GM23338 (cell line): ENCODE data around the gene ZSWIM5. TPM values are rescaled to one million over a fixed set of nuclear protein-coding genes. Genes with fewer than 3 reads are reported as not detected.
"Not testable (repeated sequence)": the region's sequence is repeated elsewhere in the genome, so short reads cannot be mapped to it uniquely, and the experiment has no call there.

Experiments used
- ATAC-seq: fragments of 200-7000 bp; cut with Tn5 transposase; 3 replicates; pipeline ENCODE4 v1.9.1; 2020
- DNase-seq: peaks from one replicate; pipeline ENCODE4 v3.0.0-alpha.2; 2015; ENCODE audit warnings: low spot score
- H2AFZ ChIP-seq: fragments of 200-600 bp; sonication (generic); 2 replicates; pipeline ENCODE4 v1.8.0; 2016; ENCODE audit warnings: antibody characterized with exemption, mild to moderate bottlenecking, moderate library complexity
- H3F3A ChIP-seq: fragments of 200-600 bp; sonication (generic); replicated peaks from 2 replicates; pipeline ENCODE4 v1.8.0; 2017; ENCODE audit warnings: antibody characterized with exemption, mixed run types, low read depth
- H3K27ac ChIP-seq: fragments of 200-600 bp; sonication (generic); 2 replicates; pipeline ENCODE4 v1.6.1; 2016; ENCODE audit warnings: low read depth
- H3K27me3 ChIP-seq: fragments of 200-600 bp; sonication (generic); 2 replicates; pipeline ENCODE4 v1.8.0; 2016; ENCODE audit warnings: mild to moderate bottlenecking, mixed run types, moderate library complexity; ENCODE audit not compliant: insufficient read depth
- H3K36me3 ChIP-seq: fragments of 200-600 bp; sonication (generic); 2 replicates; pipeline ENCODE4 v1.8.0; 2016; ENCODE audit warnings: mild to moderate bottlenecking; ENCODE audit not compliant: insufficient read depth
- H3K4me1 ChIP-seq: fragments of 200-600 bp; sonication (generic); 2 replicates; pipeline ENCODE4 v1.8.0; 2016; ENCODE audit warnings: mild to moderate bottlenecking, moderate library complexity; ENCODE audit not compliant: insufficient read depth
- H3K4me2 ChIP-seq: fragments of 200-600 bp; sonication (generic); 2 replicates; pipeline ENCODE4 v1.7.1; 2017; ENCODE audit warnings: mixed run types
- H3K4me3 ChIP-seq: fragments of 200-600 bp; sonication (generic); 2 replicates; pipeline ENCODE4 v1.6.1; 2016; ENCODE audit warnings: mixed run types
- H3K79me2 ChIP-seq: fragments of 200-600 bp; sonication (generic); replicated peaks from 2 replicates; pipeline ENCODE4 v1.8.0; 2017; ENCODE audit warnings: mild to moderate bottlenecking; ENCODE audit not compliant: insufficient read depth
- H3K9me2 ChIP-seq: fragments of 200-600 bp; sonication (generic); 2 replicates; pipeline ENCODE4 v1.8.0; 2017; ENCODE audit not compliant: insufficient read depth
- H4K20me1 ChIP-seq: fragments of 200-600 bp; sonication (generic); replicated peaks from 2 replicates; pipeline ENCODE4 v1.8.0; 2017; ENCODE audit warnings: mild to moderate bottlenecking; ENCODE audit not compliant: insufficient read depth
- H3K27ac Mint-ChIP-seq: 2 replicates; pipeline ENCODE4 v1.8.0; 2020; ENCODE audit warnings: inconsistent platforms, mild to moderate bottlenecking, moderate library complexity, mixed read lengths
- H3K27me3 Mint-ChIP-seq: 3 replicates; pipeline ENCODE4 v1.8.0; 2022; ENCODE audit warnings: low read depth, mild to moderate bottlenecking, moderate library complexity, mixed read lengths, inconsistent platforms; ENCODE audit not compliant: insufficient read depth, poor library complexity
- H3K36me3 Mint-ChIP-seq: 3 replicates; pipeline ENCODE4 v1.8.0; 2021; ENCODE audit warnings: low read depth, mild to moderate bottlenecking, inconsistent platforms, moderate library complexity, mixed read lengths
- H3K4me1 Mint-ChIP-seq: 3 replicates; pipeline ENCODE4 v1.8.0; 2020; ENCODE audit warnings: mild to moderate bottlenecking, inconsistent platforms, mixed read lengths
- H3K4me3 Mint-ChIP-seq: 3 replicates; pipeline ENCODE4 v1.8.0; 2021; ENCODE audit warnings: moderate library complexity, mild to moderate bottlenecking, inconsistent platforms, mixed read lengths
- H3K9me3 Mint-ChIP-seq: 3 replicates; pipeline ENCODE4 v1.8.0; 2020; ENCODE audit warnings: moderate library complexity, mild to moderate bottlenecking, inconsistent platforms, mixed read lengths
- CREB1 ChIP-seq: fragments of 250-450 bp; sonication (Bioruptor Pico); IDR thresholded peaks from 2 replicates; pipeline ENCODE4 v1.5.0; 2020; ENCODE audit warnings: low read depth, mild to moderate bottlenecking, moderate library complexity
- CTCF ChIP-seq, 2 experiments: fragments of 200-600 bp in 1 of 2; sonication (generic) in 1 of 2; conservative IDR thresholded peaks; 2 replicates each; pipeline versions ENCODE4 v1.5.1 to v1.6.1; 2016 to 2017; ENCODE audit warnings: antibody characterized with exemption in 2 of 2, low read depth in 2 of 2, mild to moderate bottlenecking in 2 of 2, moderate library complexity in 1 of 2
- ETS1 ChIP-seq: IDR thresholded peaks from 2 replicates; pipeline ENCODE4 v1.6.1; 2016; ENCODE audit warnings: antibody characterized with exemption
- JUNB ChIP-seq: IDR thresholded peaks from one replicate; pipeline ENCODE4 v1.6.1; 2016; ENCODE audit warnings: antibody characterized with exemption; ENCODE audit not compliant: unreplicated experiment
- REST ChIP-seq: IDR thresholded peaks from one replicate; pipeline ENCODE4 v1.6.1; 2018; ENCODE audit warnings: antibody characterized with exemption; ENCODE audit not compliant: unreplicated experiment
- STAT1 ChIP-seq: IDR thresholded peaks from one replicate; pipeline ENCODE4 v1.6.1; 2016; ENCODE audit warnings: antibody characterized with exemption; ENCODE audit not compliant: unreplicated experiment
- ZNF331 ChIP-seq: fragments of 250-450 bp; sonication (Bioruptor Pico); IDR thresholded peaks from 2 replicates; pipeline ENCODE4 v1.5.0; 2020; ENCODE audit warnings: low read depth, mild to moderate bottlenecking, moderate library complexity
- polyA plus RNA-seq: library from polyadenylated mRNA; unstranded; fragments of >200 nt; fragmentation: Nextera tagmentation; extraction: Ambion mirVana; gene quantifications from 2 replicates; pipeline ENCODE4 v1.2.1, GENCODE V29; 2016
- total RNA-seq: library from RNA; depleted of rRNA; stranded (reverse); fragments of >200 nt; shearing (Covaris generic); gene quantifications from 2 replicates; pipeline ENCODE4 v1.2.3, GENCODE V29; 2014

ZSWIM5 gene
- total and polyA plus RNA-seq, 2 experiments from 2014 or later: 0.65 to 3.6 TPM

- DNase-seq (no peak), ATAC-seq (no peak)
- Mint-ChIP-seq H3K9me3 (peaks cover 21% of the 10 kb centered on the region), H3K4me1 (peaks cover 3% of the 10 kb centered on the region; the same call in 1 of the 3 replicates), H3K27ac (no peak overlapping the region), H3K27me3 (peaks cover 5% of the 10 kb centered on the region), H3K36me3 (peaks cover 10% of the 10 kb centered on the region; the same call in 2 of the 3 replicates), H3K4me3 (no peak overlapping the region)
- Histone ChIP-seq H3K27me3 (no peaks in the 10 kb centered on the region), H3K4me2 (no peak overlapping the region), H4K20me1 (no peaks in the 10 kb centered on the region), H3K36me3 (0 out of 2 replicates have a peak, but pooled peaks cover 3% of the 10 kb centered on the region), H3F3A (no peaks in the 10 kb centered on the region), H3K4me1 (no peaks in the 10 kb centered on the region), H3K9me2 (no peaks in the 10 kb centered on the region), H3K79me2 (no peaks in the 10 kb centered on the region), H3K27ac (no peak overlapping the region), H3K4me3 (no peak overlapping the region), H2AFZ (no peak overlapping the region)
- no peak for TF ChIP-seq ZNF331
- no peak for TF ChIP-seq REST
- TF ChIP-seq CREB1: no peak
- no peak for TF ChIP-seq STAT1
These were observed 104.5 kb downstream of the ZSWIM5 start for GRCh38 chr1:45101947-45102346.

GRCh38 chr1:45101528-45101927 lies 104.9 kb downstream of the ZSWIM5 start:
- H3K4me3 ChIP-seq, H3K4me1 ChIP-seq, H4K20me1 ChIP-seq, H3K36me3 Mint-ChIP-seq, ATAC-seq, H3K4me2 ChIP-seq, H3K36me3 ChIP-seq, H3F3A ChIP-seq, H3K4me3 Mint-ChIP-seq, H3K27me3 Mint-ChIP-seq, H2AFZ ChIP-seq, H3K9me2 ChIP-seq, H3K27me3 ChIP-seq, H3K27ac ChIP-seq, H3K4me1 Mint-ChIP-seq, H3K79me2 ChIP-seq, H3K27ac Mint-ChIP-seq, DNase-seq: not testable (repeated sequence)
- peaks cover 17% of the 10 kb centered on the region for H3K9me3 Mint-ChIP-seq

- H3K4me1 Mint-ChIP-seq: peaks cover 3% of the 10 kb centered on the region; the same call in 1 of the 3 replicates
- Histone ChIP-seq H4K20me1 (no peaks in the 10 kb centered on the region), H3K4me3 (no peak overlapping the region), H3K36me3 (no peaks in the 10 kb centered on the region), H3K9me2 (no peaks in the 10 kb centered on the region), H3K4me2 (no peak overlapping the region), H3K79me2 (no peaks in the 10 kb centered on the region), H3K4me1 (no peaks in the 10 kb centered on the region), H3F3A (no peaks in the 10 kb centered on the region), H3K27me3 (no peaks in the 10 kb centered on the region), H2AFZ (no peak overlapping the region), H3K27ac (no peak overlapping the region)
- no peaks in the 10 kb centered on the region for H3K36me3 Mint-ChIP-seq
- ATAC-seq (no peak), DNase-seq (peak; percentile 8)
- no peaks in the 10 kb centered on the region; the same call in 2 of the 3 replicates for H3K9me3 Mint-ChIP-seq
- H3K27me3 Mint-ChIP-seq: peaks cover 2% of the 10 kb centered on the region
- no peak overlapping the region for H3K4me3 Mint-ChIP-seq
- no peak for TF ChIP-seq JUNB
- TF ChIP-seq STAT1: no peak
- TF ChIP-seq CTCF (conservative IDR thresholded peaks at IDR 0.05; ENCODE audit: low read depth in 2 of 2): no peak
- no peak for TF ChIP-seq ZNF331
- TF ChIP-seq ETS1: no peak
- peak overlapping the region; percentile 16; the same call in 1 of the 2 replicates for H3K27ac Mint-ChIP-seq
These were observed 108.5 kb downstream of the ZSWIM5 start for GRCh38 chr1:45097944-45098343.
